H1 (cell line): ENCODE results near the gene ATP6V0D1.

ENCODE experiments used
- ATF3 ChIP-seq: IDR thresholded peaks from 2 replicates; pipeline ENCODE4 v1.6.1; 2011; ENCODE audit warnings: low read depth, mild to moderate bottlenecking, low read length; ENCODE audit not compliant: insufficient read depth
- CEBPB ChIP-seq: IDR thresholded peaks from 2 replicates; pipeline ENCODE4 v1.6.1; 2012; ENCODE audit warnings: low read depth, low read length
- CTCF ChIP-seq, 3 experiments: IDR thresholded peaks; 1 replicate in 2 of 3; 2 replicates in 1 of 3; pipeline versions ENCODE4 v1.5.1 to v1.6.1; 2011; ENCODE audit warnings: low read length in 3 of 3, mild to moderate bottlenecking in 3 of 3, inconsistent platforms in 2 of 3, low read depth in 1 of 3, moderate library complexity in 1 of 3; ENCODE audit not compliant: insufficient read depth in 1 of 3; ENCODE audit errors: control extremely low read depth in 1 of 3
- EZH2 ChIP-seq: fragments of 200-600 bp; sonication (generic); IDR thresholded peaks from 2 replicates; pipeline ENCODE4 v1.7.1; 2012; ENCODE audit warnings: low read depth, mild to moderate bottlenecking, moderate library complexity, low read length, inconsistent platforms; ENCODE audit not compliant: severe bottlenecking
- JUND ChIP-seq: IDR thresholded peaks from 2 replicates; pipeline ENCODE4 v1.6.1; 2011; ENCODE audit warnings: mild to moderate bottlenecking, improper control_type of control experiment, low read length
- POLR2A ChIP-seq, 2 experiments: IDR thresholded peaks; 1 replicate in 1 of 2; 2 replicates in 1 of 2; pipeline ENCODE4 v1.6.1; 2011; ENCODE audit warnings: low read depth in 2 of 2, low read length in 2 of 2, mild to moderate bottlenecking in 2 of 2; ENCODE audit errors: control extremely low read depth in 1 of 2
- POLR2AphosphoS5 ChIP-seq: IDR thresholded peaks from 2 replicates; pipeline ENCODE4 v1.6.1; 2011; ENCODE audit warnings: low read depth, low read length
- RBBP5 ChIP-seq: IDR thresholded peaks from 2 replicates; pipeline ENCODE4 v1.7.1; 2012; ENCODE audit warnings: low read depth, mild to moderate bottlenecking, inconsistent platforms, low read length, moderate library complexity, borderline replicate concordance
- RNF2 ChIP-seq: fragments of 200-900, 300-1000 bp; sonication (generic); IDR thresholded peaks from 2 replicates; pipeline ENCODE4 v1.7.1; 2016; ENCODE audit warnings: borderline replicate concordance, low read depth, mild to moderate bottlenecking, antibody characterized with exemption, low read length; ENCODE audit not compliant: poor library complexity, severe bottlenecking; ENCODE audit errors: missing control alignments
- SIN3A ChIP-seq, 2 experiments: IDR thresholded peaks in 1 of 2; conservative IDR thresholded peaks in 1 of 2; 2 replicates each; pipeline ENCODE4 v1.6.1; 2011 to 2012; ENCODE audit warnings: low read length in 2 of 2, improper control_type of control experiment in 1 of 2, low read depth in 1 of 2, mild to moderate bottlenecking in 1 of 2
- SP1 ChIP-seq: IDR thresholded peaks from 2 replicates; pipeline ENCODE4 v1.6.1; 2011; ENCODE audit warnings: low read depth, low read length
- ZNF274 ChIP-seq: IDR thresholded peaks from 2 replicates; pipeline ENCODE4 v1.7.0; 2012; ENCODE audit warnings: low read length, borderline replicate concordance; ENCODE audit errors: extremely low read depth

GRCh38 chr16:67490335-67491096, 9.6 kb upstream of the ATP6V0D1 start:
- TF ChIP-seq ATF3 = no peak
- no peak for TF ChIP-seq RBBP5
- no peak for TF ChIP-seq EZH2
- TF ChIP-seq CTCF (IDR thresholded peaks at IDR 0.05; ENCODE audit: control extremely low read depth in 1 of 3, insufficient read depth in 1 of 3, low read depth in 1 of 3, low read length in 3 of 3) = no peak
- TF ChIP-seq SP1 = no peak
- TF ChIP-seq POLR2A (IDR thresholded peaks at IDR 0.05; ENCODE audit: control extremely low read depth in 1 of 2, low read depth in 2 of 2, low read length in 2 of 2) = no peak
- TF ChIP-seq SIN3A (conservative IDR thresholded peaks at IDR 0.05 in 1 of 2, IDR thresholded peaks at IDR 0.05 in 1 of 2; ENCODE audit: low read depth in 1 of 2, low read length in 2 of 2) = no peak
- TF ChIP-seq CEBPB = no peak
- TF ChIP-seq JUND = no peak
- no peak for TF ChIP-seq ZNF274
- TF ChIP-seq RNF2 = no peak
- no peak for TF ChIP-seq POLR2AphosphoS5
